Adrenal gland (tissue), 12 donors: Measurements from ENCODE around the gene SMPD1. TPM values are rescaled to one million over a fixed set of nuclear protein-coding genes. Genes with fewer than 3 reads are reported as not detected.
A peak's percentile ranks its signal among the peaks of the same experiment; 100 is the strongest.
"Not testable (repeated sequence)": the region's sequence is repeated elsewhere in the genome, so short reads cannot be mapped to it uniquely, and the experiment has no call there.

ENCODE experiments used
- DNase-seq, 7 donors: peaks; one replicate each; pipeline ENCODE4 v3.0.0-alpha.2; 2019 to 2020
- H3K27ac ChIP-seq, 5 donors: fragments of 200-600 bp; sonication (generic) in 4 of 5; 1 replicate in 3 of 5; 2 replicates in 2 of 5; pipeline versions ENCODE4 v1.5.1 to v1.8.0; 2016 to 2020; ENCODE audit warnings: mild to moderate bottlenecking in 1 of 5
- H3K27me3 ChIP-seq: fragments of 200-600 bp; 2 replicates; pipeline ENCODE4 v1.8.0; 2021
- H3K36me3 ChIP-seq, 2 donors: fragments of 200-600 bp; replicated peaks in 1 of 2; 1 replicate in 1 of 2; 2 replicates in 1 of 2; pipeline versions ENCODE4 v1.5.1 to v1.8.0; 2018 to 2022
- H3K4me1 ChIP-seq, 2 donors: fragments of 200-600 bp; replicated peaks in 1 of 2; 1 replicate in 1 of 2; 2 replicates in 1 of 2; pipeline versions ENCODE4 v1.5.1 to v1.8.0; 2018 to 2021
- H3K4me3 ChIP-seq, 4 donors: fragments of 200-600 bp; sonication (generic) in 3 of 4; one replicate each; pipeline ENCODE4 v1.5.1; 2016 to 2018
- H3K9me3 ChIP-seq, 3 donors: fragments of 200-600 bp; sonication (generic) in 1 of 3; replicated peaks in 1 of 3; 1 replicate in 2 of 3; 2 replicates in 1 of 3; pipeline versions ENCODE4 v1.5.1 to v1.8.0; 2016 to 2021
- POLR2A ChIP-seq, 2 donors: fragments of 450-650 bp; IDR thresholded peaks; one replicate each; pipeline ENCODE4 v1.6.1; 2017; ENCODE audit warnings: antibody characterized with exemption in 2 of 2, mild to moderate bottlenecking in 2 of 2, moderate library complexity in 1 of 2
- WGBS, 4 donors: extraction: QIAGEN DNeasy Blood & Tissue Kit in 2 of 4; methylation state at CpG; one replicate each; pipeline versions ENCODE4 v1.1.5 to v1.1.7; 2013 to 2017; 5-methylcytosine and 5-hydroxymethylcytosine counted together
- intact Hi-C, 2 donors: fragments of 100-400 bp; cut with DNase I; formaldehyde crosslinking; loops; one replicate each; pipeline versions ENCODE4 v1.14.1 to v1.15.0; 2022 to 2023
- polyA plus RNA-seq, 3 donors: library from polyadenylated mRNA; stranded (reverse); fragments of 200-250 nt in 2 of 3; fragments of 350-450 nt in 1 of 3; fragmentation: Illumina TruSeq in 1 of 3; extraction: RNeasy Lipid Tissue Mini Kit (QIAGEN cat#74804) in 1 of 3; gene quantifications; one replicate each; pipeline ENCODE4 v1.2.3, GENCODE V29; 2013 to 2014
- total RNA-seq, 9 donors: library from RNA; depleted of rRNA in 4 of 9; stranded (reverse); fragments of >200 nt in 4 of 9; fragments of 120-200 nt in 1 of 9; fragmentation: NEBNext Ultra II Directional in 1 of 9; extraction: Animal tissue kit (Norgen Biotek cat#: 25700) in 1 of 9; gene quantifications; one replicate each; pipeline versions ENCODE4 v1.1.0 to v1.2.4, GENCODE V29; 2013 to 2023
- TF ChIP-seq, protein P1 (sequence below), 6 experiments: fragments of 450-650 bp in 4 of 6; fragments of 200-600 bp in 2 of 6; sonication (generic) in 1 of 6; IDR thresholded peaks; 1 replicate in 5 of 6; 2 replicates in 1 of 6; pipeline versions ENCODE4 v1.5.1 to v1.8.0; 2016 to 2021; ENCODE audit warnings: antibody characterized with exemption in 6 of 6, mild to moderate bottlenecking in 2 of 6, moderate library complexity in 1 of 6
- donor health status: healthy with polysubstance abuse.
- donor health status: Bipolar disorder and iron deficiency.
- donor health status: DM: yes; HTN: yes; CAD: no.
- donor health status: DM: no; HTN: no; CAD: no.
- donor health status: DM: no; HTN: no; CAD: no.
- donor health status: DM: yes; HTN: yes; CAD: no.

SMPD1 gene
- total and polyA plus RNA-seq, 12 donors = 35.8 to 85.0 (median 64.9) TPM

DNA sequence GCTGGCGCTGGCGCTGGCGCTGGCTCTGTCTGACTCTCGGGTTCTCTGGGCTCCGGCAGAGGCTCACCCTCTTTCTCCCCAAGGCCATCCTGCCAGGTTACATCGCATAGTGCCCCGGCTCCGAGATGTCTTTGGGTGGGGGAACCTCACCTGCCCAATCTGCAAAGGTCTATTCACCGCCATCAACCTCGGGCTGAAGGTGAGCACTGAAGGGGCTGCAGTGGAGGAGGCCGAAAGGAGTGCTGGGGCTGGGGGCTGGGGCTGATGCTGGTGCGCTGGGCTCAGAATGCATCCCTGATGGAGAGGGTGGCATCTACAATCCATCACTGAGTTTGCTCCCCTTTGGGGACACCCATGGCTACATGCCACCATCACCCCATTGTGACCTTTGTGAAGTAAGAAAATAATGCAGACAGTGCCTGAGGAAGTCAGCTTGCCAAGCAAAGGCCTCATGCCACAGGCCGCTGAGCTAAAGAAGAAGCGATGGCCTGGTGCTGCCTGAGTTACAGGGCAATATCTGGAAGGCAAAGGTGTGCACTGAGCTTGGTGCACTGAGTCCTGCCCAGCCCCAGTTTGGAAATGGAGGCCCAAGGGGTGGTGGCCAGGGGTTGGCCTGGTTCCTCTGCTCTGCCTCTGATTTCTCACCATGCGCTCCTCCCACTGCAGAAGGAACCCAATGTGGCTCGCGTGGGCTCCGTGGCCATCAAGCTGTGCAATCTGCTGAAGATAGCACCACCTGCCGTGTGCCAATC, 620 bp downstream of the SMPD1 start:
- peak overlapping the region in 4 of 5 donors; percentile 71 to 96 (median 90) for H3K27ac ChIP-seq
- peak overlapping the region in 3 of 4 donors; percentile 79 to 94 (median 86) for H3K4me3 ChIP-seq
- TF ChIP-seq, protein P1, sequence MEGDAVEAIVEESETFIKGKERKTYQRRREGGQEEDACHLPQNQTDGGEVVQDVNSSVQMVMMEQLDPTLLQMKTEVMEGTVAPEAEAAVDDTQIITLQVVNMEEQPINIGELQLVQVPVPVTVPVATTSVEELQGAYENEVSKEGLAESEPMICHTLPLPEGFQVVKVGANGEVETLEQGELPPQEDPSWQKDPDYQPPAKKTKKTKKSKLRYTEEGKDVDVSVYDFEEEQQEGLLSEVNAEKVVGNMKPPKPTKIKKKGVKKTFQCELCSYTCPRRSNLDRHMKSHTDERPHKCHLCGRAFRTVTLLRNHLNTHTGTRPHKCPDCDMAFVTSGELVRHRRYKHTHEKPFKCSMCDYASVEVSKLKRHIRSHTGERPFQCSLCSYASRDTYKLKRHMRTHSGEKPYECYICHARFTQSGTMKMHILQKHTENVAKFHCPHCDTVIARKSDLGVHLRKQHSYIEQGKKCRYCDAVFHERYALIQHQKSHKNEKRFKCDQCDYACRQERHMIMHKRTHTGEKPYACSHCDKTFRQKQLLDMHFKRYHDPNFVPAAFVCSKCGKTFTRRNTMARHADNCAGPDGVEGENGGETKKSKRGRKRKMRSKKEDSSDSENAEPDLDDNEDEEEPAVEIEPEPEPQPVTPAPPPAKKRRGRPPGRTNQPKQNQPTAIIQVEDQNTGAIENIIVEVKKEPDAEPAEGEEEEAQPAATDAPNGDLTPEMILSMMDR (IDR thresholded peaks at IDR 0.05) = no peak
- TF ChIP-seq POLR2A (IDR thresholded peaks at IDR 0.05) = no peak
- H3K36me3 ChIP-seq = peaks cover 0 to 13% of the 10 kb centered on the region in 2 donors
- no peaks in the 10 kb centered on the region for H3K9me3 ChIP-seq
- H3K4me1 ChIP-seq = peaks cover 14 to 18% of the 10 kb centered on the region in 2 donors
- intact Hi-C loops = no loop called here
- WGBS, 4 donors = 36 to 75% (median 56%) methylated on average over 8 to 19 of the region's 19 CpGs
- no peaks in the 10 kb centered on the region for H3K27me3 ChIP-seq
- peak in 1 of 7 donors; percentile 18 for DNase-seq

DNA sequence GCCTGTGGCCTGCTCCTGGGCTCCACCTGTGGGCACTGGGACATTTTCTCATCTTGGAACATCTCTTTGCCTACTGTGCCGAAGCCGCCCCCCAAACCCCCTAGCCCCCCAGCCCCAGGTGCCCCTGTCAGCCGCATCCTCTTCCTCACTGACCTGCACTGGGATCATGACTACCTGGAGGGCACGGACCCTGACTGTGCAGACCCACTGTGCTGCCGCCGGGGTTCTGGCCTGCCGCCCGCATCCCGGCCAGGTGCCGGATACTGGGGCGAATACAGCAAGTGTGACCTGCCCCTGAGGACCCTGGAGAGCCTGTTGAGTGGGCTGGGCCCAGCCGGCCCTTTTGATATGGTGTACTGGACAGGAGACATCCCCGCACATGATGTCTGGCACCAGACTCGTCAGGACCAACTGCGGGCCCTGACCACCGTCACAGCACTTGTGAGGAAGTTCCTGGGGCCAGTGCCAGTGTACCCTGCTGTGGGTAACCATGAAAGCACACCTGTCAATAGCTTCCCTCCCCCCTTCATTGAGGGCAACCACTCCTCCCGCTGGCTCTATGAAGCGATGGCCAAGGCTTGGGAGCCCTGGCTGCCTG, 1.4 kb downstream of the SMPD1 start:
- no peak for TF ChIP-seq POLR2A (IDR thresholded peaks at IDR 0.05)
- TF ChIP-seq, protein P1 (IDR thresholded peaks at IDR 0.05) = no peak
- Histone ChIP-seq H3K36me3 (peaks cover 0 to 13% of the 10 kb centered on the region in 2 donors), H3K27ac (no peak overlapping the region), H3K4me3 (peak overlapping the region in 1 of 4 donors; percentile 79), H3K27me3 (no peaks in the 10 kb centered on the region), H3K4me1 (peaks cover 14 to 19% of the 10 kb centered on the region in 2 donors), H3K9me3 (no peaks in the 10 kb centered on the region)
- 89 to 100% (median 96%) methylated on average over 2 to 18 of the region's 18 CpGs for WGBS, 4 donors
- intact Hi-C loops = no loop called here
- DNase-seq = no peak

DNA sequence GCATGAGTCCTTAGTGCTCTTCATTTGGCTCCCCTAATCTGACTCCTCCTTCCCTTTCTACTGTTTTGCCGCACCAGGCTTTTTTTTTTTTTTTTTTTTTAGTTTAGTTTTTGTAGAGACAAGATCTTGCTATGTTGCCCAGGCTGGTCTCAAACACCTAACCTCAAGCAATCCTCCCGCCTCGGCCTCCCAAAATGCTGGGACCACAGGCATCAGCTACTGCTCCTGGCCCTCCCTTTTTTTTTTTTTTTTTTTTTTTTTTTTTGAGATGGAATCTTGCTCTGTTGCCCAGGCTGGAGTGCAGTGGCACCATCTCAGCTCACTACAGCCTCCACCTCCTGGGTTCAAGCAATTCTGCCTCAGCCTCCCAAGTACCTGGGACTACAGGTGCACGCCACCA, 2.0 kb downstream of the SMPD1 start:
- H3K4me3 ChIP-seq, H3K27ac ChIP-seq, H3K9me3 ChIP-seq, DNase-seq, intact Hi-C loops, H3K27me3 ChIP-seq: not testable (repeated sequence)
- WGBS, 4 donors = 94 to 100% (median 98%) methylated on average over 4 of the region's 4 CpGs
- Histone ChIP-seq H3K4me1 (peaks cover 19 to 25% of the 10 kb centered on the region in 2 donors), H3K36me3 (peaks cover 0 to 13% of the 10 kb centered on the region in 2 donors)

DNA sequence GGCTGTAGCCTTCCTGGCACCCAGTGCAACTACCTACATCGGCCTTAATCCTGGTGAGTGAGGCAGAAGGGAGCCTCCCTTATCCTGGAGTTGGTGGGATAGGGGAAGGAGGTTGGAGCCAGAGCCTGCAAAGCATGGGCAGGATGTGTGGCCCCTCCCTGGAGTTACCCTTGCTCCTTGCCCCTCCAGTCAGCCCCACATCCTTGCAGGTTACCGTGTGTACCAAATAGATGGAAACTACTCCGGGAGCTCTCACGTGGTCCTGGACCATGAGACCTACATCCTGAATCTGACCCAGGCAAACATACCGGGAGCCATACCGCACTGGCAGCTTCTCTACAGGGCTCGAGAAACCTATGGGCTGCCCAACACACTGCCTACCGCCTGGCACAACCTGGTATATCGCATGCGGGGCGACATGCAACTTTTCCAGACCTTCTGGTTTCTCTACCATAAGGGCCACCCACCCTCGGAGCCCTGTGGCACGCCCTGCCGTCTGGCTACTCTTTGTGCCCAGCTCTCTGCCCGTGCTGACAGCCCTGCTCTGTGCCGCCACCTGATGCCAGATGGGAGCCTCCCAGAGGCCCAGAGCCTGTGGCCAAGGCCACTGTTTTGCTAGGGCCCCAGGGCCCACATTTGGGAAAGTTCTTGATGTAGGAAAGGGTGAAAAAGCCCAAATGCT, 3.9 kb downstream of the SMPD1 start:
- 92 to 94% (median 93%) methylated on average over 13 to 16 of the region's 16 CpGs for WGBS, 4 donors
- Histone ChIP-seq H3K4me3 (no peak overlapping the region), H3K27me3 (no peaks in the 10 kb centered on the region), H3K36me3 (peaks cover 0 to 13% of the 10 kb centered on the region in 2 donors), H3K9me3 (no peaks in the 10 kb centered on the region), H3K4me1 (peaks cover 34 to 43% of the 10 kb centered on the region in 2 donors), H3K27ac (no peak overlapping the region)
- DNase-seq = no peak
- TF ChIP-seq POLR2A (IDR thresholded peaks at IDR 0.05) = no peak
- TF ChIP-seq, protein P1 (IDR thresholded peaks at IDR 0.05) = no peak
- intact Hi-C loops = no loop called here
